ENCODE data around the gene SCYGR8. TPM values are rescaled to one million over a fixed set of nuclear protein-coding genes. Genes with fewer than 3 reads are reported as not detected.

Gene SCYGR8
- total and polyA plus RNA-seq, 7 donors = not detected

GRCh38 chr2:227783404-227784138 is 37.9 kb downstream of the SCYGR8 start:
- Histone ChIP-seq H3K9me3 (no peaks in the 10 kb centered on the region), H3K27ac (no peak overlapping the region), H3K4me3 (no peak overlapping the region), H3K36me3 (no peaks in the 10 kb centered on the region), H3K27me3 (no peaks in the 10 kb centered on the region), H3K4me1 (no peaks in the 10 kb centered on the region)
- no peak for TF ChIP-seq POLR2A (IDR thresholded peaks at IDR 0.05)
- TF ChIP-seq EP300 (IDR thresholded peaks at IDR 0.05) = no peak
- no peak for TF ChIP-seq CTCF (IDR thresholded peaks at IDR 0.05)
- no peak for TF ChIP-seq POLR2AphosphoS5 (IDR thresholded peaks at IDR 0.05)
- 71 to 89% methylated on average over 12 of the region's 12 CpGs for WGBS, 2 donors
- intact Hi-C loops (cut with DNase I) = no loop called here
- no peak for DNase-seq

- Histone ChIP-seq H3K4me1 (no peaks in the 10 kb centered on the region), H3K9me3 (no peaks in the 10 kb centered on the region), H3K4me3 (no peak overlapping the region), H3K27me3 (no peaks in the 10 kb centered on the region), H3K27ac (no peak overlapping the region), H3K36me3 (no peaks in the 10 kb centered on the region)
- TF ChIP-seq POLR2AphosphoS5 (IDR thresholded peaks at IDR 0.05) (no peak), POLR2A (IDR thresholded peaks at IDR 0.05) (no peak)
- intact Hi-C loops (cut with DNase I) = no loop called here
- no peak for DNase-seq
- 24 to 62% methylated on average over 1 of the region's 1 CpG for WGBS, 2 donors
These were observed 39.6 kb downstream of the SCYGR8 start for GRCh38 chr2:227785293-227785692.

- 84 to 89% methylated on average over 4 of the region's 4 CpGs for WGBS, 2 donors
- no peaks in the 10 kb centered on the region for H3K4me1 ChIP-seq
- H3K9me3 ChIP-seq = no peaks in the 10 kb centered on the region
- H3K27me3 ChIP-seq = no peaks in the 10 kb centered on the region
- intact Hi-C loops (cut with DNase I) = no loop called here
- H3K4me3 ChIP-seq = no peak overlapping the region
- no peak overlapping the region for H3K27ac ChIP-seq
- TF ChIP-seq POLR2A (IDR thresholded peaks at IDR 0.05) (no peak), POLR2AphosphoS5 (IDR thresholded peaks at IDR 0.05) (no peak), CTCF (IDR thresholded peaks at IDR 0.05) (no peak), EP300 (IDR thresholded peaks at IDR 0.05) (no peak)
- H3K36me3 ChIP-seq = no peaks in the 10 kb centered on the region
- no peak for DNase-seq
These were observed 42.9 kb downstream of the SCYGR8 start for GRCh38 chr2:227788561-227789018.

GRCh38 chr2:227789803-227790202 is 44.1 kb downstream of the SCYGR8 start:
- 75 to 86% methylated on average over 4 of the region's 4 CpGs for WGBS, 2 donors
- no peak for DNase-seq

More at GRCh38 chr2:227789803-227790202, 44.1 kb downstream of the SCYGR8 start:
- TF ChIP-seq POLR2AphosphoS5 (IDR thresholded peaks at IDR 0.05) (no peak), EP300 (IDR thresholded peaks at IDR 0.05) (no peak), POLR2A (IDR thresholded peaks at IDR 0.05) (no peak), CTCF (IDR thresholded peaks at IDR 0.05) (no peak)
- H3K36me3 ChIP-seq = no peaks in the 10 kb centered on the region
- no peaks in the 10 kb centered on the region for H3K9me3 ChIP-seq
- no peaks in the 10 kb centered on the region for H3K27me3 ChIP-seq
- intact Hi-C loops (cut with DNase I) = no loop called here
- no peak overlapping the region for H3K4me3 ChIP-seq
- H3K27ac ChIP-seq = no peak overlapping the region
- no peaks in the 10 kb centered on the region for H3K4me1 ChIP-seq

All from sigmoid colon (tissue), 7 donors.